HEK293 (cell line): ENCODE measurements around the gene ZNF768.
A peak's percentile ranks its signal among the peaks of the same experiment; 100 is the strongest.

Source experiments
- BCL11A ChIP-seq: fragments of 450-650 bp; formaldehyde crosslinking; IDR thresholded peaks from 2 replicates; pipeline ENCODE4 v1.5.1; 2016; ENCODE audit warnings: low read depth, missing biosample characterization, missing genetic modification characterization
- FEZF1 ChIP-seq: fragments of 450-650 bp; formaldehyde crosslinking; IDR thresholded peaks from 2 replicates; pipeline ENCODE4 v1.5.1; 2016; ENCODE audit warnings: missing biosample characterization, missing genetic modification characterization
- GFI1B ChIP-seq: fragments of 450-650 bp; formaldehyde crosslinking; IDR thresholded peaks from 2 replicates; pipeline ENCODE4 v1.5.1; 2016; ENCODE audit warnings: missing biosample characterization, missing genetic modification characterization
- GLIS1 ChIP-seq: fragments of 450-650 bp; formaldehyde crosslinking; IDR thresholded peaks from 2 replicates; pipeline ENCODE4 v1.5.1; 2016; ENCODE audit warnings: missing biosample characterization, missing genetic modification characterization
- PRDM4 ChIP-seq: fragments of 450-650 bp; formaldehyde crosslinking; IDR thresholded peaks from 2 replicates; pipeline ENCODE4 v1.5.1; 2017; ENCODE audit warnings: missing biosample characterization, missing genetic modification characterization
- REPIN1 ChIP-seq: fragments of 450-650 bp; formaldehyde crosslinking; IDR thresholded peaks from 2 replicates; pipeline ENCODE4 v1.5.1; 2017; ENCODE audit warnings: missing biosample characterization, missing genetic modification characterization, low read depth
- YY2 ChIP-seq: fragments of 450-650 bp; formaldehyde crosslinking; IDR thresholded peaks from 2 replicates; pipeline ENCODE4 v1.5.1; 2016; ENCODE audit warnings: missing biosample characterization, missing genetic modification characterization
- ZBTB1 ChIP-seq: fragments of 450-650 bp; formaldehyde crosslinking; IDR thresholded peaks from 2 replicates; pipeline ENCODE4 v1.5.1; 2016; ENCODE audit warnings: missing biosample characterization, missing genetic modification characterization
- ZNF10 ChIP-seq: fragments of 450-650 bp; formaldehyde crosslinking; IDR thresholded peaks from 2 replicates; pipeline ENCODE4 v1.5.1; 2017; ENCODE audit warnings: missing biosample characterization, missing genetic modification characterization
- ZNF114 ChIP-seq: fragments of 450-650 bp; formaldehyde crosslinking; IDR thresholded peaks from 2 replicates; pipeline ENCODE4 v1.5.0; 2017; ENCODE audit warnings: missing biosample characterization, missing genetic modification characterization
- ZNF16 ChIP-seq: fragments of 450-650 bp; formaldehyde crosslinking; IDR thresholded peaks from 2 replicates; pipeline ENCODE4 v1.5.1; 2016; ENCODE audit warnings: low read depth, missing biosample characterization, missing genetic modification characterization
- ZNF23 ChIP-seq: fragments of 450-650 bp; formaldehyde crosslinking; IDR thresholded peaks from 2 replicates; pipeline ENCODE4 v1.5.1; 2016; ENCODE audit warnings: missing biosample characterization, missing genetic modification characterization, borderline replicate concordance
- ZNF24 ChIP-seq: fragments of 450-650 bp; formaldehyde crosslinking; IDR thresholded peaks from 2 replicates; pipeline ENCODE4 v1.5.1; 2016; ENCODE audit warnings: missing biosample characterization, missing genetic modification characterization
- ZNF311 ChIP-seq: fragments of 450-650 bp; formaldehyde crosslinking; IDR thresholded peaks from 2 replicates; pipeline ENCODE4 v1.5.1; 2017; ENCODE audit warnings: missing biosample characterization, missing genetic modification characterization, borderline replicate concordance
- ZNF488 ChIP-seq: fragments of 450-650 bp; formaldehyde crosslinking; IDR thresholded peaks from 2 replicates; pipeline ENCODE4 v1.5.1; 2016; ENCODE audit warnings: missing biosample characterization, missing genetic modification characterization
- ZNF514 ChIP-seq: fragments of 450-650 bp; formaldehyde crosslinking; IDR thresholded peaks from 2 replicates; pipeline ENCODE4 v1.5.1; 2016; ENCODE audit warnings: missing biosample characterization, missing genetic modification characterization
- ZNF560 ChIP-seq: fragments of 450-650 bp; formaldehyde crosslinking; IDR thresholded peaks from 2 replicates; pipeline ENCODE4 v1.5.1; 2017; ENCODE audit warnings: missing biosample characterization, missing genetic modification characterization, borderline replicate concordance
- ZNF561 ChIP-seq: fragments of 450-650 bp; IDR thresholded peaks from 2 replicates; pipeline ENCODE4 v1.5.1; 2018; ENCODE audit warnings: missing biosample characterization, missing genetic modification characterization, borderline replicate concordance
- ZNF571 ChIP-seq: fragments of 450-650 bp; formaldehyde crosslinking; IDR thresholded peaks from 2 replicates; pipeline ENCODE4 v1.5.0; 2017; ENCODE audit warnings: missing biosample characterization, missing genetic modification characterization
- ZNF596 ChIP-seq: fragments of 450-650 bp; IDR thresholded peaks from 2 replicates; pipeline ENCODE4 v1.5.0; 2018; ENCODE audit warnings: missing biosample characterization, mild to moderate bottlenecking, missing genetic modification characterization, moderate library complexity
- ZNF624 ChIP-seq: fragments of 450-650 bp; formaldehyde crosslinking; IDR thresholded peaks from 2 replicates; pipeline ENCODE4 v1.5.1; 2017; ENCODE audit warnings: missing biosample characterization, missing genetic modification characterization
- ZNF626 ChIP-seq: fragments of 450-650 bp; sonication (Bioruptor Pico); formaldehyde crosslinking; IDR thresholded peaks from 2 replicates; pipeline ENCODE4 v1.5.1; 2018; ENCODE audit warnings: missing biosample characterization, missing genetic modification characterization, inconsistent platforms
- ZNF629 ChIP-seq: fragments of 450-650 bp; formaldehyde crosslinking; IDR thresholded peaks from 2 replicates; pipeline ENCODE4 v1.5.1; 2017; ENCODE audit warnings: missing biosample characterization, missing genetic modification characterization
- ZNF670 ChIP-seq: fragments of 450-650 bp; formaldehyde crosslinking; IDR thresholded peaks from 2 replicates; pipeline ENCODE4 v1.5.1; 2016; ENCODE audit warnings: missing biosample characterization, missing genetic modification characterization, low read depth
- ZNF792 ChIP-seq: fragments of 450-650 bp; formaldehyde crosslinking; IDR thresholded peaks from 2 replicates; pipeline ENCODE4 v1.5.1; 2016; ENCODE audit warnings: missing biosample characterization, missing genetic modification characterization
- TF ChIP-seq, protein P1 (sequence below): fragments of 450-650 bp; formaldehyde crosslinking; IDR thresholded peaks from 2 replicates; pipeline ENCODE4 v1.5.1; 2017; ENCODE audit warnings: missing biosample characterization, missing genetic modification characterization
- TF ChIP-seq, protein P2 (sequence below): fragments of 450-650 bp; formaldehyde crosslinking; IDR thresholded peaks from 2 replicates; pipeline ENCODE4 v1.5.1; 2016; ENCODE audit warnings: missing biosample characterization, missing genetic modification characterization
- TF ChIP-seq, protein P3 (sequence below): fragments of 450-650 bp; formaldehyde crosslinking; IDR thresholded peaks from 2 replicates; pipeline ENCODE4 v1.5.1; 2016; ENCODE audit warnings: missing biosample characterization, missing genetic modification characterization
- TF ChIP-seq, protein P4 (sequence below): fragments of 450-650 bp; formaldehyde crosslinking; IDR thresholded peaks from 2 replicates; pipeline ENCODE4 v1.5.1; 2017; ENCODE audit warnings: missing biosample characterization, mild to moderate bottlenecking, missing genetic modification characterization, moderate library complexity

The ZNF768 gene

DNA sequence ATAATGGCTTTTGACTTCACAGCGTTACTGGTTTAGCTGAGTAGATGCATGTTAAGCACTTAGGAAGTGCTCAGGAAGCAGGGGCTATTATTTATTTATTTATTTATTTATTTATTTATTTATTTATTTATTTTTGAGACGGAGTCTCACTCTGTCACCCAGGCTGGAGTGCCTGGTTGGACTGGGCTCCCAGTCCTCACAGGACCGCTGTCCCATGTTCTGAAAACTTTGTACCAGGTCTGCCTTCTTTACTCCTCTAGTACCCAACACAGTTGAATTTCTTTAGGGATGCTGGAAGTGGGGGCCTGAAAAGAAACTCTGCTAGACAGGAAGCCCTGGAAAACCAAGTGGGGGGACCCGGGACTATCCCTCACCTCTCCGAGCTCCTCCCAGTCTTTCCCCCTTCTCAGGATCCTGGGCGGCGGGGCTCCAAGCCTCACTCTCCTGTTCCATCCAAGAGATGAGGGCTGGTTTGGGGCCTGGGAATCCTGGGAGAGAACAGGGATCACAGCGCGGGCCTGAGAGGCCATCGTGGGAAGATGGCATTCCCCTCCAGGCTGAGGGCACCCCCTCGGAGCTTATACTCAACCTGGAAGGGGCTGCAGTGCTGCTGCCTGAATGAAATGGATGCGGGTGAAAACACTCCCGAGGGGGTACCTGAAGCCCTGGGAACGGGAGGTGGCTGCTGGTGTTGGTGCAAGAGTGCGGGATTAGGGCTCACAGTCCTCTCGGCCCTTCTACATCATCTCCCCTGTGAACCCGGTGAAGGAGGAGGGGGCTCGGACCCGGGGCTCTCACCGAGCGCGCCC, 44.5 kb upstream of the ZNF768 start (continued):
- TF ChIP-seq, protein P1, sequence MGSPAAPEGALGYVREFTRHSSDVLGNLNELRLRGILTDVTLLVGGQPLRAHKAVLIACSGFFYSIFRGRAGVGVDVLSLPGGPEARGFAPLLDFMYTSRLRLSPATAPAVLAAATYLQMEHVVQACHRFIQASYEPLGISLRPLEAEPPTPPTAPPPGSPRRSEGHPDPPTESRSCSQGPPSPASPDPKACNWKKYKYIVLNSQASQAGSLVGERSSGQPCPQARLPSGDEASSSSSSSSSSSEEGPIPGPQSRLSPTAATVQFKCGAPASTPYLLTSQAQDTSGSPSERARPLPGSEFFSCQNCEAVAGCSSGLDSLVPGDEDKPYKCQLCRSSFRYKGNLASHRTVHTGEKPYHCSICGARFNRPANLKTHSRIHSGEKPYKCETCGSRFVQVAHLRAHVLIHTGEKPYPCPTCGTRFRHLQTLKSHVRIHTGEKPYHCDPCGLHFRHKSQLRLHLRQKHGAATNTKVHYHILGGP (tag by site-specific recombination): no peak
- no peak for TF ChIP-seq YY2 (tag by site-specific recombination)
- no peak for TF ChIP-seq ZNF626 (tag by site-specific recombination)
- peak; percentile 62; the same call in 1 of the 2 replicates for TF ChIP-seq PRDM4 (tag by site-specific recombination)
- TF ChIP-seq, protein P2, sequence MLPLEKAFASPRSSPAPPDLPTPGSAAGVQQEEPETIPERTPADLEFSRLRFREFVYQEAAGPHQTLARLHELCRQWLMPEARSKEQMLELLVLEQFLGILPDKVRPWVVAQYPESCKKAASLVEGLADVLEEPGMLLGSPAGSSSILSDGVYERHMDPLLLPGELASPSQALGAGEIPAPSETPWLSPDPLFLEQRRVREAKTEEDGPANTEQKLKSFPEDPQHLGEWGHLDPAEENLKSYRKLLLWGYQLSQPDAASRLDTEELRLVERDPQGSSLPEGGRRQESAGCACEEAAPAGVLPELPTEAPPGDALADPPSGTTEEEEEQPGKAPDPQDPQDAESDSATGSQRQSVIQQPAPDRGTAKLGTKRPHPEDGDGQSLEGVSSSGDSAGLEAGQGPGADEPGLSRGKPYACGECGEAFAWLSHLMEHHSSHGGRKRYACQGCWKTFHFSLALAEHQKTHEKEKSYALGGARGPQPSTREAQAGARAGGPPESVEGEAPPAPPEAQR (tag by site-specific recombination): no peak
- peak; percentile 23; the same call in 1 of the 2 replicates for TF ChIP-seq GLIS1 (tag by site-specific recombination)
- no peak for TF ChIP-seq ZNF311 (tag by site-specific recombination)
- TF ChIP-seq ZNF571 (tag by site-specific recombination): no peak
- no peak for TF ChIP-seq ZNF561 (tag by site-specific recombination)
- TF ChIP-seq, protein P3, sequence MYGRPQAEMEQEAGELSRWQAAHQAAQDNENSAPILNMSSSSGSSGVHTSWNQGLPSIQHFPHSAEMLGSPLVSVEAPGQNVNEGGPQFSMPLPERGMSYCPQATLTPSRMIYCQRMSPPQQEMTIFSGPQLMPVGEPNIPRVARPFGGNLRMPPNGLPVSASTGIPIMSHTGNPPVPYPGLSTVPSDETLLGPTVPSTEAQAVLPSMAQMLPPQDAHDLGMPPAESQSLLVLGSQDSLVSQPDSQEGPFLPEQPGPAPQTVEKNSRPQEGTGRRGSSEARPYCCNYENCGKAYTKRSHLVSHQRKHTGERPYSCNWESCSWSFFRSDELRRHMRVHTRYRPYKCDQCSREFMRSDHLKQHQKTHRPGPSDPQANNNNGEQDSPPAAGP: no peak
- peak; percentile 43; the same call in 1 of the 2 replicates for TF ChIP-seq ZNF23 (tag by site-specific recombination)
- TF ChIP-seq ZNF560: peak; percentile 99
- TF ChIP-seq ZBTB1: peak; percentile 93
- peak; percentile 55; the same call in 1 of the 2 replicates for TF ChIP-seq BCL11A (tag by site-specific recombination)
- TF ChIP-seq GFI1B (tag by site-specific recombination): peak; percentile 92
- TF ChIP-seq ZNF629 (tag by site-specific recombination): peak; percentile 85
- TF ChIP-seq ZNF24 (tag by site-specific recombination): peak; percentile 58; the same call in 1 of the 2 replicates
- TF ChIP-seq FEZF1: no peak; the same call in 1 of the 2 replicates
- TF ChIP-seq ZNF114 (tag by site-specific recombination): no peak
- TF ChIP-seq, protein P4, sequence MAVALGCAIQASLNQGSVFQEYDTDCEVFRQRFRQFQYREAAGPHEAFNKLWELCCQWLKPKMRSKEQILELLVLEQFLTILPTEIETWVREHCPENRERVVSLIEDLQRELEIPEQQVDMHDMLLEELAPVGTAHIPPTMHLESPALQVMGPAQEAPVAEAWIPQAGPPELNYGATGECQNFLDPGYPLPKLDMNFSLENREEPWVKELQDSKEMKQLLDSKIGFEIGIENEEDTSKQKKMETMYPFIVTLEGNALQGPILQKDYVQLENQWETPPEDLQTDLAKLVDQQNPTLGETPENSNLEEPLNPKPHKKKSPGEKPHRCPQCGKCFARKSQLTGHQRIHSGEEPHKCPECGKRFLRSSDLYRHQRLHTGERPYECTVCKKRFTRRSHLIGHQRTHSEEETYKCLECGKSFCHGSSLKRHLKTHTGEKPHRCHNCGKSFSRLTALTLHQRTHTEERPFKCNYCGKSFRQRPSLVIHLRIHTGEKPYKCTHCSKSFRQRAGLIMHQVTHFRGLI (tag by site-specific recombination): no peak
- no peak for TF ChIP-seq ZNF16 (tag by site-specific recombination)
- TF ChIP-seq ZNF514: peak; percentile 99
- TF ChIP-seq ZNF10: peak; percentile 59; the same call in 1 of the 2 replicates
- no peak for TF ChIP-seq ZNF792
- TF ChIP-seq ZNF488 (tag by site-specific recombination): 0 out of 2 replicates have a peak, but pooled peaks have one; percentile 41
- 0 out of 2 replicates have a peak, but pooled peaks have one; percentile 60 for TF ChIP-seq ZNF670 (tag by site-specific recombination)
- no peak for TF ChIP-seq ZNF596 (tag by site-specific recombination)
- peak; percentile 31; the same call in 1 of the 2 replicates for TF ChIP-seq REPIN1
- no peak for TF ChIP-seq ZNF624 (tag by site-specific recombination)
